HEK293 (cell line): Measurements from ENCODE around the gene FRMD6.

Experiments
- CTCF ChIA-PET: fragments of 350-600 bp; formaldehyde crosslinking; extraction: SDS; loops from one replicate; lab custom pipeline; 2021; ENCODE audit warnings: antibody characterized with exemption; lab: Yijun Ruan, JAX
- POLR2A ChIA-PET: fragments of 300-600 bp; formaldehyde crosslinking; extraction: SDS; loops from one replicate; lab custom pipeline; 2020; ENCODE audit warnings: antibody characterized with exemption, inconsistent platforms; lab: Yijun Ruan, JAX
- H3K27ac ChIP-seq: fragments of 200-500 bp; sonication (Bioruptor generic); 2 replicates; pipeline ENCODE4 v1.5.1; 2014; ENCODE audit warnings: low read depth, low read length, control low read depth, inconsistent platforms; ENCODE audit errors: extremely low read depth
- H3K36me3 ChIP-seq, 2 experiments: fragments of 200-500 bp in 1 of 2; sonication (Bioruptor generic) in 1 of 2; 1 replicate in 1 of 2; 2 replicates in 1 of 2; pipeline ENCODE4 v1.5.1; 2014 to 2017; ENCODE audit warnings: inconsistent platforms in 2 of 2, low read length in 2 of 2; ENCODE audit not compliant: control insufficient read depth in 2 of 2, insufficient read depth in 1 of 2
- H3K4me1 ChIP-seq: fragments of 200-500 bp; sonication (Bioruptor generic); 2 replicates; pipeline ENCODE4 v1.5.1; 2014; ENCODE audit warnings: mild to moderate bottlenecking, low read length, inconsistent platforms; ENCODE audit not compliant: control insufficient read depth, insufficient read depth
- H3K4me3 ChIP-seq: 2 replicates; pipeline ENCODE4 v1.5.1; 2011; ENCODE audit warnings: low read depth, mild to moderate bottlenecking, control low read depth, low read length, moderate library complexity
- H3K9me3 ChIP-seq: fragments of 200-500 bp; sonication (Bioruptor generic); 2 replicates; pipeline ENCODE4 v1.5.1; 2014; ENCODE audit warnings: low read depth, low read length, inconsistent platforms; ENCODE audit not compliant: control insufficient read depth, insufficient read depth
- BCL11A ChIP-seq: fragments of 450-650 bp; formaldehyde crosslinking; IDR thresholded peaks from 2 replicates; pipeline ENCODE4 v1.5.1; 2016; ENCODE audit warnings: low read depth, missing biosample characterization, missing genetic modification characterization
- BCL6B ChIP-seq: fragments of 450-650 bp; formaldehyde crosslinking; IDR thresholded peaks from 2 replicates; pipeline ENCODE4 v1.5.1; 2017; ENCODE audit warnings: missing biosample characterization, missing genetic modification characterization
- GLIS1 ChIP-seq: fragments of 450-650 bp; formaldehyde crosslinking; IDR thresholded peaks from 2 replicates; pipeline ENCODE4 v1.5.1; 2016; ENCODE audit warnings: missing biosample characterization, missing genetic modification characterization
- PRDM10 ChIP-seq: fragments of 450-650 bp; formaldehyde crosslinking; IDR thresholded peaks from 2 replicates; pipeline ENCODE4 v1.5.1; 2016; ENCODE audit warnings: missing biosample characterization, missing genetic modification characterization
- REPIN1 ChIP-seq: fragments of 450-650 bp; formaldehyde crosslinking; IDR thresholded peaks from 2 replicates; pipeline ENCODE4 v1.5.1; 2017; ENCODE audit warnings: missing biosample characterization, missing genetic modification characterization, low read depth
- TRIM28 ChIP-seq: IDR thresholded peaks from 2 replicates; pipeline ENCODE4 v1.6.1; 2011; ENCODE audit warnings: low read length, control low read depth, borderline replicate concordance
- YY1 ChIP-seq: fragments of 450-650 bp; formaldehyde crosslinking; IDR thresholded peaks from 2 replicates; pipeline ENCODE4 v1.5.1; 2018; ENCODE audit warnings: missing biosample characterization, missing genetic modification characterization
- ZNF169 ChIP-seq: fragments of 450-650 bp; formaldehyde crosslinking; IDR thresholded peaks from 2 replicates; pipeline ENCODE4 v1.5.1; 2016; ENCODE audit warnings: missing biosample characterization, missing genetic modification characterization
- ZNF223 ChIP-seq: fragments of 450-650 bp; formaldehyde crosslinking; IDR thresholded peaks from 2 replicates; pipeline ENCODE4 v1.5.1; 2016; ENCODE audit warnings: missing biosample characterization, missing genetic modification characterization
- ZNF354C ChIP-seq: fragments of 450-650 bp; formaldehyde crosslinking; IDR thresholded peaks from 2 replicates; pipeline ENCODE4 v1.5.1; 2016; ENCODE audit warnings: missing biosample characterization, missing genetic modification characterization, low read depth, borderline replicate concordance
- ZNF473 ChIP-seq: fragments of 450-650 bp; formaldehyde crosslinking; IDR thresholded peaks from 2 replicates; pipeline ENCODE4 v1.5.1; 2017; ENCODE audit warnings: missing biosample characterization, missing genetic modification characterization
- ZNF549 ChIP-seq: fragments of 450-650 bp; IDR thresholded peaks from 2 replicates; pipeline ENCODE4 v1.5.1; 2018; ENCODE audit warnings: missing biosample characterization, missing genetic modification characterization, mild to moderate bottlenecking, inconsistent platforms, moderate library complexity
- ZNF792 ChIP-seq: fragments of 450-650 bp; formaldehyde crosslinking; IDR thresholded peaks from 2 replicates; pipeline ENCODE4 v1.5.1; 2016; ENCODE audit warnings: missing biosample characterization, missing genetic modification characterization
- ZNF837 ChIP-seq: fragments of 450-650 bp; formaldehyde crosslinking; IDR thresholded peaks from 2 replicates; pipeline ENCODE4 v1.5.1; 2016; ENCODE audit warnings: missing biosample characterization, missing genetic modification characterization
- TF ChIP-seq, protein P1 (sequence below): fragments of 450-650 bp; formaldehyde crosslinking; IDR thresholded peaks from 2 replicates; pipeline ENCODE4 v1.5.1; 2017; ENCODE audit warnings: missing biosample characterization, missing genetic modification characterization
- TF ChIP-seq, protein P2 (sequence below): fragments of 450-650 bp; IDR thresholded peaks from 2 replicates; pipeline ENCODE4 v1.5.1; 2018; ENCODE audit warnings: missing biosample characterization, mild to moderate bottlenecking, missing genetic modification characterization
- TF ChIP-seq, protein P3 (sequence below): fragments of 450-650 bp; formaldehyde crosslinking; IDR thresholded peaks from 2 replicates; pipeline ENCODE4 v1.5.1; 2016; ENCODE audit warnings: missing biosample characterization, missing genetic modification characterization, low read depth

Gene FRMD6

DNA sequence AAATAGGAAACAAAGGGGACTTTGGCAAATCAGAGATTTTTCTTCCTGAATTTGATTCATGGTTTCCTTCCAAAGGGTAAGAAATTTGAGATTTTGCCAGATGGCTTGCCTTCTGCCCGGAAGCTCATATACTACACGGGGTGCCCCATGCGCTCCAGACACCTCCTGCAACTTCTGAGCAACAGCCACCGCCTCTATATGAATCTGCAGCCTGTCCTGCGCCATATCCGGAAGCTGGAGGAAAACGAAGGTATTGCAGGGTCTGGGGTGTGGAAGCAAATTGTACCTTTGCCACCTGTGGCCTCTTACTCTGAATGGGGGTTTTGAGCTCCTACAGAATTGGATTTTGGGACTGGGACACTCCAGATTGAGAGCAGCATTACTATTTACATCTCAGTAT is 63.5 kb downstream of the FRMD6 start:
- ChIA-PET CTCF (interaction anchor here (0.6 to 1.3 kb wide), 5 partner anchors 21 to 776 kb away, joined by 3 to 4 read pairs (median 4); no protein-coding TSS in a partner anchor), POLR2A (no interaction called here)
- peaks cover 8 to 44% of the 10 kb centered on the region in 2 experiments; a peak in 2 of 3 replicates for H3K36me3 ChIP-seq
- H3K4me3 ChIP-seq: no peak overlapping the region
- peaks cover 8% of the 10 kb centered on the region for H3K4me1 ChIP-seq
- H3K9me3 ChIP-seq: no peaks in the 10 kb centered on the region
- H3K27ac ChIP-seq: no peak overlapping the region
- TF ChIP-seq ZNF792 (tag by site-specific recombination): no peak
- no peak for TF ChIP-seq ZNF549

DNA sequence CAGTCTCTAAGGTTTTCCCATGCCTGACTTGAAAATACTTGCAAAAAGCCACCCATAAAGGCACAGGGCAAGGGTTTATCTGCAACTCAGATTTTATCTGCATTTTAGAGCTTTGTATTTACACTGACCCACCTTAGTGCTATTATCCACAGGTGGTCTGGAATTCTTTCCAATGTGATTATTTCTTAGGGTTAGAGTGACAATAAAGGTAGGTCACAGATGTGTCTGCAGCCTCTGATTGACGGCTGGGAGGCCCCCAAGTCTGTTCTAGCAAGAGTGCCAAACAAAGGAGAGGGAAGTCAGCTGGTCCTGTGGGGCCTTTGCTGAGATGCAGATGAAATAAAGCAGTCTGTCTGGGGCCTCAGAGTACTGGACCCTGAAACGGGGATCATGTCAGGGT is 64.0 kb downstream of the FRMD6 start:
- Histone ChIP-seq H3K36me3 (peaks cover 8 to 49% of the 10 kb centered on the region in 2 experiments; a peak in 2 of 3 replicates), H3K27ac (no peak overlapping the region), H3K9me3 (no peaks in the 10 kb centered on the region), H3K4me3 (no peak overlapping the region), H3K4me1 (peaks cover 8% of the 10 kb centered on the region)
- ChIA-PET POLR2A (no interaction called here), CTCF (interaction anchor here (0.6 to 1.3 kb wide), 5 partner anchors 21 to 777 kb away, joined by 3 to 4 read pairs (median 3); no protein-coding TSS in a partner anchor)
- no peak for TF ChIP-seq ZNF223 (tag by site-specific recombination)
- no peak for TF ChIP-seq YY1
- peak; percentile 58 for TF ChIP-seq GLIS1 (tag by site-specific recombination)

DNA sequence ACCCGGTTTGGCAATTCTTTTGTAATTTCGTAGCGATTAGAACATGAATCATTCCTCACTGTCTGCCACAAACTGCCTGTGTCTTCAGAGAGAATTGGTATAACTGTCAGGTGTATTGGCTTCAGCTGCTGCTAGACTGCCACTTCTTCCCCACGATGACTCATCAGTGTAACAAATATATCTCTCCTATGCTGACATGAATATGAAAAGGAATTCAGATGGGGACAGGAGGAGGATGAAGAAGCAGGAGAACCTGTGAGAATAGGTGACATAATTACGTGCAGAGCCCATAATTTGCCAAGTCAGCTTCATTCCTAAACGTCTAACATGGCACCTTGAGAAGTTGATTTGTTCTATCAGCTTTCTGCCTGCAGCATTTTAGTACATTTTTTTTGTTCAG is 64.9 kb downstream of the FRMD6 start:
- no peak for TF ChIP-seq BCL6B (tag by site-specific recombination)
- TF ChIP-seq, protein P1, sequence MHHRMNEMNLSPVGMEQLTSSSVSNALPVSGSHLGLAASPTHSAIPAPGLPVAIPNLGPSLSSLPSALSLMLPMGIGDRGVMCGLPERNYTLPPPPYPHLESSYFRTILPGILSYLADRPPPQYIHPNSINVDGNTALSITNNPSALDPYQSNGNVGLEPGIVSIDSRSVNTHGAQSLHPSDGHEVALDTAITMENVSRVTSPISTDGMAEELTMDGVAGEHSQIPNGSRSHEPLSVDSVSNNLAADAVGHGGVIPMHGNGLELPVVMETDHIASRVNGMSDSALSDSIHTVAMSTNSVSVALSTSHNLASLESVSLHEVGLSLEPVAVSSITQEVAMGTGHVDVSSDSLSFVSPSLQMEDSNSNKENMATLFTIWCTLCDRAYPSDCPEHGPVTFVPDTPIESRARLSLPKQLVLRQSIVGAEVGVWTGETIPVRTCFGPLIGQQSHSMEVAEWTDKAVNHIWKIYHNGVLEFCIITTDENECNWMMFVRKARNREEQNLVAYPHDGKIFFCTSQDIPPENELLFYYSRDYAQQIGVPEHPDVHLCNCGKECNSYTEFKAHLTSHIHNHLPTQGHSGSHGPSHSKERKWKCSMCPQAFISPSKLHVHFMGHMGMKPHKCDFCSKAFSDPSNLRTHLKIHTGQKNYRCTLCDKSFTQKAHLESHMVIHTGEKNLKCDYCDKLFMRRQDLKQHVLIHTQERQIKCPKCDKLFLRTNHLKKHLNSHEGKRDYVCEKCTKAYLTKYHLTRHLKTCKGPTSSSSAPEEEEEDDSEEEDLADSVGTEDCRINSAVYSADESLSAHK (tag by site-specific recombination): no peak
- no peak for TF ChIP-seq ZNF473 (tag by site-specific recombination)
- TF ChIP-seq, all 188 proteins: peak for 0
- Histone ChIP-seq H3K4me1 (peaks cover 8% of the 10 kb centered on the region), H3K9me3 (no peaks in the 10 kb centered on the region), H3K36me3 (peaks cover 8 to 52% of the 10 kb centered on the region in 2 experiments; a peak in 2 of 3 replicates), H3K27ac (no peak overlapping the region), H3K4me3 (no peak overlapping the region)
- ChIA-PET CTCF (no interaction called here), POLR2A (interaction anchor here (0.6 kb wide), 1 partner anchor 176 kb away, joined by 3 read pairs; no protein-coding TSS in a partner anchor)

DNA sequence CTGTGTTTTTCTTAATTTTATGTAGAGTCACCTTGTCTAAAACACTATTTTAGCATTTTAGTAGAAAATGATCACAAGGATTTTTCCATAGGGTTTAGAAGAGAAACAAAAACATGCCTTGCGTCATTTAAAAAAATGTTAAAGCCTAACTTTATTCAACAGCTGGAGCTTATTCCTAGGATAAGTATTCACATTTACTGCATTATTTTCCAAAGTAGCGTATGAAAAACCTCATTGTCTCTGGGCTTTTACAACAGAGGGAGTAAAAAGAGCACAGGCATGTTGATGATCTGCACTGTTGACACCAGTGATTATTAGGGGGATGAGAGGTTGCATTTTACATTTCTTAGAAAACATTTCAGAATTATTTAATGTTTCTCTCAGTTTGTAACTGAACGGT is 66.1 kb downstream of the FRMD6 start:
- no peak overlapping the region for H3K4me3 ChIP-seq
- POLR2A ChIA-PET: no interaction called here
- CTCF ChIA-PET: no interaction called here
- H3K9me3 ChIP-seq: no peaks in the 10 kb centered on the region
- peaks cover 4 to 54% of the 10 kb centered on the region in 2 experiments; a peak in 2 of 3 replicates for H3K36me3 ChIP-seq
- H3K27ac ChIP-seq: no peak overlapping the region
- no peak for TF ChIP-seq ZNF354C (tag by site-specific recombination)
- TF ChIP-seq, protein P2, sequence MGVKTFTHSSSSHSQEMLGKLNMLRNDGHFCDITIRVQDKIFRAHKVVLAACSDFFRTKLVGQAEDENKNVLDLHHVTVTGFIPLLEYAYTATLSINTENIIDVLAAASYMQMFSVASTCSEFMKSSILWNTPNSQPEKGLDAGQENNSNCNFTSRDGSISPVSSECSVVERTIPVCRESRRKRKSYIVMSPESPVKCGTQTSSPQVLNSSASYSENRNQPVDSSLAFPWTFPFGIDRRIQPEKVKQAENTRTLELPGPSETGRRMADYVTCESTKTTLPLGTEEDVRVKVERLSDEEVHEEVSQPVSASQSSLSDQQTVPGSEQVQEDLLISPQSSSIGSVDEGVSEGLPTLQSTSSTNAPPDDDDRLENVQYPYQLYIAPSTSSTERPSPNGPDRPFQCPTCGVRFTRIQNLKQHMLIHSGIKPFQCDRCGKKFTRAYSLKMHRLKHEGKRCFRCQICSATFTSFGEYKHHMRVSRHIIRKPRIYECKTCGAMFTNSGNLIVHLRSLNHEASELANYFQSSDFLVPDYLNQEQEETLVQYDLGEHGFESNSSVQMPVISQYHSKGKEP (tag by site-specific recombination): no peak
- TF ChIP-seq ZNF837 (tag by site-specific recombination): no peak
- no peak for TF ChIP-seq BCL11A (tag by site-specific recombination)
- TF ChIP-seq, protein P3, sequence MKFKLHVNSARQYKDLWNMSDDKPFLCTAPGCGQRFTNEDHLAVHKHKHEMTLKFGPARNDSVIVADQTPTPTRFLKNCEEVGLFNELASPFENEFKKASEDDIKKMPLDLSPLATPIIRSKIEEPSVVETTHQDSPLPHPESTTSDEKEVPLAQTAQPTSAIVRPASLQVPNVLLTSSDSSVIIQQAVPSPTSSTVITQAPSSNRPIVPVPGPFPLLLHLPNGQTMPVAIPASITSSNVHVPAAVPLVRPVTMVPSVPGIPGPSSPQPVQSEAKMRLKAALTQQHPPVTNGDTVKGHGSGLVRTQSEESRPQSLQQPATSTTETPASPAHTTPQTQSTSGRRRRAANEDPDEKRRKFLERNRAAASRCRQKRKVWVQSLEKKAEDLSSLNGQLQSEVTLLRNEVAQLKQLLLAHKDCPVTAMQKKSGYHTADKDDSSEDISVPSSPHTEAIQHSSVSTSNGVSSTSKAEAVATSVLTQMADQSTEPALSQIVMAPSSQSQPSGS (tag by site-specific recombination): no peak
- no peak for TF ChIP-seq PRDM10 (tag by site-specific recombination)
- TF ChIP-seq TRIM28: no peak
- no peak for TF ChIP-seq REPIN1 (tag by site-specific recombination)
- TF ChIP-seq ZNF169 (tag by site-specific recombination): no peak
- H3K4me1 ChIP-seq: peaks cover 8% of the 10 kb centered on the region
